Activated naive CD4-positive, alpha-beta T cell treated with anti-CD3 and anti-CD28 coated beads, Interleukin-2, amount 50 U/mL, for 72 hours (primary cell): Measurements from ENCODE around the gene ING4. TPM values are rescaled to one million over a fixed set of nuclear protein-coding genes. Genes with fewer than 3 reads are reported as not detected.
A peak's percentile ranks its signal among the peaks of the same experiment; 100 is the strongest.

Experiments used
- ATAC-seq, 2 donors: fragments of 150-1000 bp; cut with Tn5 transposase; 2 replicates each; pipeline ENCODE4 v1.10.0; 2021; ENCODE audit warnings: mild to moderate bottlenecking in 2 of 2, moderate library complexity in 2 of 2
- DNase-seq, 2 donors: peaks; one replicate each; pipeline ENCODE4 v3.0.0; 2021 to 2022; ENCODE audit warnings: low spot score in 2 of 2
- H3K27ac Mint-ChIP-seq, 2 donors: one replicate each; pipeline ENCODE4 v1.8.0; 2022; ENCODE audit warnings: mild to moderate bottlenecking in 2 of 2, mixed read lengths in 2 of 2
- H3K36me3 Mint-ChIP-seq, 2 donors: one replicate each; pipeline ENCODE4 v1.8.0; 2022; ENCODE audit warnings: mixed read lengths in 2 of 2
- H3K9me3 Mint-ChIP-seq, 2 donors: one replicate each; pipeline ENCODE4 v1.8.0; 2022; ENCODE audit warnings: mixed read lengths in 2 of 2
- total RNA-seq, 2 donors: library from RNA; stranded (reverse); gene quantifications; one replicate each; pipeline ENCODE4 v1.2.3, GENCODE V29; 2022

Gene ING4
- total RNA-seq, 2 donors from 2014 or later = 18.1 to 24.3 TPM

- Mint-ChIP-seq H3K36me3 (peaks cover 18 to 43% of the 10 kb centered on the region in 2 donors), H3K9me3 (peaks cover 6 to 16% of the 10 kb centered on the region in 2 donors), H3K27ac (peak within 1 kb of the TSS; percentile 23 to 80)
- DNase-seq (peak; percentile 55 to 69), ATAC-seq (peak; percentile 78 to 91)
Measured at GRCh38 chr12:6647083-6647604, 15.8 kb downstream of the ING4 start, which contains the start of gene ACRBP. Gene ACRBP (minus strand): TSS chr12:6647432. CDS start chr12:6647366, 66 bp downstream.

- ATAC-seq = peak; percentile 9 to 16
Measured at GRCh38 chr12:6646276-6647082, 16.4 kb downstream of the ING4 start.

GRCh38 chr12:6644903-6645302 is 18.0 kb downstream of the ING4 start:
- Mint-ChIP-seq H3K9me3 (peaks cover 6 to 16% of the 10 kb centered on the region in 2 donors), H3K27ac (no peak overlapping the region), H3K36me3 (peaks cover 12 to 43% of the 10 kb centered on the region in 2 donors)
- DNase-seq (no peak), ATAC-seq (no peak)

More at GRCh38 chr12:6646276-6647082, 16.4 kb downstream of the ING4 start:
- Mint-ChIP-seq H3K9me3 (peaks cover 6 to 16% of the 10 kb centered on the region in 2 donors), H3K27ac (peak overlapping the region in 1 of 2 donors; percentile 80), H3K36me3 (peaks cover 18 to 43% of the 10 kb centered on the region in 2 donors)
- DNase-seq = no peak

GRCh38 chr12:6644257-6644596 is 18.7 kb downstream of the ING4 start:
- Mint-ChIP-seq H3K9me3 (peaks cover 6 to 16% of the 10 kb centered on the region in 2 donors), H3K27ac (no peak overlapping the region), H3K36me3 (peaks cover 12 to 43% of the 10 kb centered on the region in 2 donors)
- ATAC-seq = no peak
- no peak for DNase-seq

- ATAC-seq (no peak), DNase-seq (no peak)
- Mint-ChIP-seq H3K36me3 (peaks cover 12 to 43% of the 10 kb centered on the region in 2 donors), H3K9me3 (peaks cover 6 to 16% of the 10 kb centered on the region in 2 donors), H3K27ac (no peak overlapping the region)
Measured at GRCh38 chr12:6643569-6644256, 19.2 kb downstream of the ING4 start.

- Mint-ChIP-seq H3K9me3 (peaks cover 6 to 16% of the 10 kb centered on the region in 2 donors), H3K36me3 (peaks cover 6 to 28% of the 10 kb centered on the region in 2 donors), H3K27ac (no peak overlapping the region)
- DNase-seq (no peak), ATAC-seq (no peak)
Measured at GRCh38 chr12:6641131-6641530, 21.8 kb downstream of the ING4 start.

GRCh38 chr12:6640497-6640896 is 22.4 kb downstream of the ING4 start:
- Mint-ChIP-seq H3K36me3 (peaks cover 6 to 28% of the 10 kb centered on the region in 2 donors), H3K9me3 (peaks cover 6 to 16% of the 10 kb centered on the region in 2 donors)
- no peak for ATAC-seq

GRCh38 chr12:6639151-6639801 is 23.6 kb downstream of the ING4 start:
- ATAC-seq = no peak
- DNase-seq = no peak
- Mint-ChIP-seq H3K36me3 (peaks cover 3 to 16% of the 10 kb centered on the region in 2 donors), H3K9me3 (peaks cover 1 to 8% of the 10 kb centered on the region in 2 donors), H3K27ac (no peak overlapping the region)

More at GRCh38 chr12:6640497-6640896, 22.4 kb downstream of the ING4 start:
- DNase-seq = no peak
- peak overlapping the region in 1 of 2 donors; percentile 11 for H3K27ac Mint-ChIP-seq

- Mint-ChIP-seq H3K9me3 (peaks cover 0 to 5% of the 10 kb centered on the region in 2 donors), H3K27ac (peak overlapping the region; percentile 17 to 44), H3K36me3 (peaks cover 0 to 6% of the 10 kb centered on the region in 2 donors)
- ATAC-seq (no peak), DNase-seq (no peak)
Measured at GRCh38 chr12:6638305-6638704, 24.6 kb downstream of the ING4 start.

GRCh38 chr12:6635856-6636531 is 26.9 kb downstream of the ING4 start, which contains the start of gene LPAR5:
Gene LPAR5 (minus strand): TSS chr12:6635959. CDS start chr12:6621248, 14,711 bp downstream.
- peak within 1 kb of the TSS in 1 of 2 donors; percentile 24 for H3K27ac Mint-ChIP-seq
- H3K9me3 Mint-ChIP-seq = no peaks in the 10 kb centered on the region
- ATAC-seq (peak; percentile 21 to 44), DNase-seq (no peak)
- peaks cover 0 to 5% of the 10 kb centered on the region in 2 donors for H3K36me3 Mint-ChIP-seq

GRCh38 chr12:6635375-6635855 is 27.5 kb downstream of the ING4 start:
- ATAC-seq (peak; percentile 67 to 85), DNase-seq (no peak)
- Mint-ChIP-seq H3K36me3 (peaks cover 0 to 5% of the 10 kb centered on the region in 2 donors), H3K27ac (peak overlapping the region in 1 of 2 donors; percentile 24), H3K9me3 (no peaks in the 10 kb centered on the region)

- ATAC-seq = peak; percentile 60 to 75
Measured at GRCh38 chr12:6632026-6632983, 30.6 kb downstream of the ING4 start.

GRCh38 chr12:6631549-6631961 is 31.4 kb downstream of the ING4 start:
- DNase-seq = no peak
- Mint-ChIP-seq H3K9me3 (no peaks in the 10 kb centered on the region), H3K27ac (peak overlapping the region; percentile 98 to 99), H3K36me3 (peaks cover 0 to 5% of the 10 kb centered on the region in 2 donors)
- peak; percentile 34 to 51 for ATAC-seq

More at GRCh38 chr12:6632026-6632983, 30.6 kb downstream of the ING4 start:
- peak in 1 of 2 donors; percentile 48 for DNase-seq
- H3K9me3 Mint-ChIP-seq = no peaks in the 10 kb centered on the region
- H3K36me3 Mint-ChIP-seq = peaks cover 0 to 5% of the 10 kb centered on the region in 2 donors
- peak overlapping the region; percentile 98 to 99 for H3K27ac Mint-ChIP-seq

GRCh38 chr12:6630736-6631135 is 32.2 kb downstream of the ING4 start:
- no peak for DNase-seq
- Mint-ChIP-seq H3K27ac (peak overlapping the region; percentile 98 to 99), H3K36me3 (peaks cover 0 to 5% of the 10 kb centered on the region in 2 donors), H3K9me3 (no peaks in the 10 kb centered on the region)
- ATAC-seq = no peak

GRCh38 chr12:6627616-6628015 is 35.3 kb downstream of the ING4 start:
- DNase-seq (no peak), ATAC-seq (peak; percentile 59 to 66)
- no peaks in the 10 kb centered on the region for H3K9me3 Mint-ChIP-seq
- H3K27ac Mint-ChIP-seq = peak overlapping the region; percentile 70 to 75
- H3K36me3 Mint-ChIP-seq = peaks cover 0 to 5% of the 10 kb centered on the region in 2 donors
